Measurements from ENCODE around the gene HTATIP2. TPM values are rescaled to one million over a fixed set of nuclear protein-coding genes. Genes with fewer than 3 reads are reported as not detected.

Gene HTATIP2
- total and polyA plus RNA-seq, 3 experiments from 2014 or later = 49.6 to 52.4 (median 50.7) TPM

DNA sequence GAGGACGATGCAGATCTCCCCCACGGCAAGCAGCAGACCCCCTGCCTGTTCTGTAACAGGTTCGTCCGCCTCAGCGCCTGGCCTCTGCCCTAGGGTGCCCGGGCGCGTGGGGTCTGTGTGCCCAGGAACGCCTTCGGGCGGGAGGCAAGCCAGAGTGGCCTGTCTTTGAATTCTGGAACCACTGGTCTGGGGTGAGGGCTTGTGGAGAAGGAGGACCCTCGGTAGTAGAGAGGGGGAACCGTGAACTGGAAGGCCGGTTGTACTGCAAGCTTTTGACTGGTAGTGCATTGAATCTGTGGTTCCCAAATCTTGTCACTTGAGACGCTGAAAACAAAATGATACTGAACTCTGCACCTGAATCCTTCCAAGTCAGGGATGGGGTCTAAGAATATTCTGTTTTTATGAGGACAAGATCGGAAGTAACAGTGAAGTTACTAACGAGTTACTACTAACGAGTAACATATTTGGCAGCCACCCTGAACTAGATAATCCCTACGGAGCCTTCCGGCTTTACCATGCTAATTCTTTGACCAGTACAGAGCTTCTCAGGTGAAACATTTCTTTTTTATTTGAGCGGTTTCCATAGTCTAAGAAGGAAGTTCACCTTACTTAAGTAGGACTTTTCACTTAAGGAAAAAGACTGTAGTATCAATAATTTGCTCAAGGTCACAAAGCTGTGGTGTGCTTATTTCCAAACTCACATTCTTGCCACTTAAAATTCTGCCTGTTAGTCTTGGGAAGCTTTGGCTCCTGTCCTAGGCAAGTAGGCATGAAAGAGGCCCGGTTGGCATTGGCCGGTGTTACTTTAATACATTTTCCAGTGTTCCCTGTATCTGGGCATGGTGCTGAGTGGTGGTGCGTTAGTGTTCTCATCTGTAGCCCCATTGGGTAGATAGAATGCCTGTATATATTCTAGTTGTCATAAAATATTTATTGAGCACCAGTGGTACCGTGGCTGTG, 24.9 kb downstream of the HTATIP2 start:
- peak overlapping the region; percentile 84 to 100 (median 98) for H3K27ac Mint-ChIP-seq
- POLR2A ChIA-PET = no interaction called here
- H3K27me3 Mint-ChIP-seq = peaks cover 0 to 3% of the 10 kb centered on the region in 2 donors
- DNase-seq = no peak
- H3K27me3 ChIP-seq (ENCODE audit: insufficient read depth, low read length, poor library complexity, severe bottlenecking) = no peaks in the 10 kb centered on the region
- peak overlapping the region; percentile 79 for H3K4me3 ChIP-seq (ENCODE audit: low read length)
- H3K9me3 ChIP-seq (ENCODE audit: low read length) = no peaks in the 10 kb centered on the region
- peaks cover 21% of the 10 kb centered on the region for H3K4me1 ChIP-seq (ENCODE audit: insufficient read depth, low read length)
- CTCF ChIA-PET = interaction anchor here (0.8 to 1.0 kb wide), 2 partner anchors 9 to 12 kb away, joined by 3 to 4 read pairs; no protein-coding TSS in a partner anchor
- H3K36me3 Mint-ChIP-seq = peaks cover 0 to 38% (median 7%) of the 10 kb centered on the region in 3 donors
- peaks cover 5% of the 10 kb centered on the region for H3K36me3 ChIP-seq (ENCODE audit: insufficient read depth, low read length)
- peak overlapping the region; percentile 95 to 99 (median 98) for H3K4me3 Mint-ChIP-seq
- no peaks in the 10 kb centered on the region for H3K9me3 Mint-ChIP-seq
- H3K4me1 Mint-ChIP-seq = peaks cover 23 to 41% (median 37%) of the 10 kb centered on the region in 3 donors
- peak overlapping the region; percentile 95 for H3K27ac ChIP-seq (ENCODE audit: low read depth, low read length)

DNA sequence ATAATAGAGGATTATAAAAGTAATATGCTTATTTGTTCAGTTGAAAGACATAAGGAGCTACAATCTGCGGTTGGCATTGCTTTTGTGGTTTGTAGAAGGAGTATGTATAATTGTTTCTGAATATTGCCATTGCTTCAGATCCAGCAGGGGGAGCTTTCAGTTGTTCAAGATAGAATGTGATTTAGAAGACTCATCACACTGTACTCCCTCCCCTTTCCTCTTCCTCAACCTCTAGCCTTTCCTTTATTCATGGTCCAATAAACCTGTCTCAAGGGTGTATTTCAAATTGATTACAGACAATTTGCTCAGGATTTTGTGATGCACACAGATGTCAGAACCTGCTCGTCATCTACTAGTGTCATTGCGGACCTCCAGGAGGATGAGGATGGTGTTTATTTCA, 33.8 kb downstream of the HTATIP2 start:
- Mint-ChIP-seq H3K36me3 (peaks cover 0 to 69% (median 20%) of the 10 kb centered on the region in 3 donors), H3K27ac (peak overlapping the region in 2 of 8 donors; percentile 3 to 4), H3K27me3 (no peaks in the 10 kb centered on the region), H3K4me1 (peaks cover 8 to 23% (median 17%) of the 10 kb centered on the region in 3 donors), H3K4me3 (no peak overlapping the region), H3K9me3 (no peaks in the 10 kb centered on the region)
- Histone ChIP-seq H3K27me3 (ENCODE audit: insufficient read depth, low read length, poor library complexity, severe bottlenecking) (no peaks in the 10 kb centered on the region), H3K4me3 (ENCODE audit: low read length) (no peak overlapping the region), H3K4me1 (ENCODE audit: insufficient read depth, low read length) (no peaks in the 10 kb centered on the region), H3K36me3 (ENCODE audit: insufficient read depth, low read length) (peaks cover 9% of the 10 kb centered on the region), H3K27ac (ENCODE audit: low read depth, low read length) (no peak overlapping the region), H3K9me3 (ENCODE audit: low read length) (no peaks in the 10 kb centered on the region)
- ChIA-PET POLR2A (no interaction called here), CTCF (interaction anchor here (0.7 to 1.9 kb wide), 7 partner anchors 8 to 32 kb away, joined by 3 to 5 read pairs (median 3); no protein-coding TSS in a partner anchor)
- peak in 3 of 5 donors; percentile 15 to 49 (median 23) for DNase-seq

DNA sequence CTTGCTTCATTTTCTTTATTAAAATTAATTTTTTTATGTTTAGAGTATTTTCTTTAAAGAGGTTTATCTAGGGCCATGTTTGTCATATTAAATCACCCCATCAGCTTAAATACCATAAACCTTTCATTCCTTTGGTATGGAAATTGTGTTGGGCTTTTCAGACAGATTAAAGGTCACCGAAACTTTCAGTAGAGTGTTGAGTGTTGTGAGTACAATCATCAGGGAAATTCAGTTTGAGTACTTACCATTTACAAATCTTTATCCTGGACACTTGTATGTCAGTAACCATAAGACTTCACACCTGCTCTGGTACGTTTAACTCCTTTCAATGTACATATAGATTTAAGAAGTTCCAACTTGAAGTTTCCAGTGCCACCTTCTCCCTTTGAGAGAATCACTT, 36.0 kb downstream of the HTATIP2 start:
- Mint-ChIP-seq H3K4me3 (no peak overlapping the region), H3K36me3 (peaks cover 3 to 68% (median 22%) of the 10 kb centered on the region in 3 donors), H3K9me3 (no peaks in the 10 kb centered on the region), H3K27ac (no peak overlapping the region), H3K27me3 (no peaks in the 10 kb centered on the region), H3K4me1 (peaks cover 8 to 20% (median 16%) of the 10 kb centered on the region in 3 donors)
- Histone ChIP-seq H3K36me3 (ENCODE audit: insufficient read depth, low read length) (peaks cover 8% of the 10 kb centered on the region), H3K27me3 (ENCODE audit: insufficient read depth, low read length, poor library complexity, severe bottlenecking) (no peaks in the 10 kb centered on the region), H3K9me3 (ENCODE audit: low read length) (no peaks in the 10 kb centered on the region), H3K4me3 (ENCODE audit: low read length) (no peak overlapping the region), H3K4me1 (ENCODE audit: insufficient read depth, low read length) (no peaks in the 10 kb centered on the region), H3K27ac (ENCODE audit: low read depth, low read length) (no peak overlapping the region)
- no peak for DNase-seq
- POLR2A ChIA-PET = no interaction called here
- CTCF ChIA-PET = interaction anchor here (1.0 kb wide), 2 partner anchors 9 to 11 kb away, joined by 3 to 4 read pairs; no protein-coding TSS in a partner anchor

DNA sequence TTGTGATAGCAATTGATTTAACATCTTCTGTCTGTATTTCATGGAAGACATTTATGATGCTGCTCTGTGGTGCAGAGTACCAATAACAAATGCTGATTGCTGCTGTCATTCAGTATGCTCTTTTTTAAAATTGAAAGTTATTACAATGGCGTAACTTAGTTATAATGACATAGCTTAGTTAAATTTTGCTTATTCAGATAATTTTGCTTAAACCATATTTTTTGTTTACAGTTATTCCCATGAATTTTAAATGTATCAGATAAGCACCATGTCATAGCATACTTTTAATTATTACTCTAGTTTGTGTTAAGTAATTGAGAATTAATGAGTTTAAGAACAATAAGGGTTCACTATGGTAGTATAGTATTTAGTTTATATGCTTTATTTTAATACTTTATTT, 39.5 kb downstream of the HTATIP2 start:
- Mint-ChIP-seq H3K9me3 (no peaks in the 10 kb centered on the region), H3K27me3 (no peaks in the 10 kb centered on the region), H3K36me3 (peaks cover 3 to 71% (median 20%) of the 10 kb centered on the region in 3 donors), H3K4me3 (no peak overlapping the region), H3K27ac (no peak overlapping the region), H3K4me1 (peaks cover 0 to 7% (median 6%) of the 10 kb centered on the region in 3 donors)
- no peaks in the 10 kb centered on the region for H3K9me3 ChIP-seq (ENCODE audit: low read length)
- no peak for DNase-seq
- ChIA-PET CTCF (no interaction called here), POLR2A (no interaction called here)
- no peaks in the 10 kb centered on the region for H3K27me3 ChIP-seq (ENCODE audit: insufficient read depth, low read length, poor library complexity, severe bottlenecking)
- no peaks in the 10 kb centered on the region for H3K4me1 ChIP-seq (ENCODE audit: insufficient read depth, low read length)
- H3K27ac ChIP-seq (ENCODE audit: low read depth, low read length) = no peak overlapping the region
- H3K4me3 ChIP-seq (ENCODE audit: low read length) = no peak overlapping the region
- H3K36me3 ChIP-seq (ENCODE audit: insufficient read depth, low read length) = peaks cover 4% of the 10 kb centered on the region

DNA sequence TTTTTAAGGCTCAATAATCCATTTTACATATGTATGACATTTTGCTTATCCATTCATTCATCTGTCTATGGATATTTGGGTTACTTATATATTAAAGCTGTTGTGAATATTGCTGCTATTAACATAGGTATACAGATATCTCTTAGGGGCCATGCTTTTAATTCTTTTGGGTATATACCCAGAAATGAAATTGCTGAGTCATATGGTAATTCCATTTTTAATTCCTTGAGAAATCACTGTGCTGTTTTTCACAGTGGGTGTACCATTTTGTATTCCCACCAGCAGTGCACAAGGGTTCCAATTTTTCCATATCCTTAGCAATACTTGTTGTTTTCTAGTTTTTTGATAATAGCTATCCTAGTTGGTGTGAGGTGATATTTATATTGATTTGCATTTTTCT, 43.0 kb downstream of the HTATIP2 start:
- H3K36me3 Mint-ChIP-seq = peaks cover 6 to 68% (median 20%) of the 10 kb centered on the region in 3 donors
- CTCF ChIA-PET = no interaction called here
- H3K9me3 ChIP-seq (ENCODE audit: low read length) = no peaks in the 10 kb centered on the region
- H3K4me1 Mint-ChIP-seq = peaks cover 0 to 6% (median 1%) of the 10 kb centered on the region in 3 donors
- H3K36me3 ChIP-seq (ENCODE audit: insufficient read depth, low read length) = peaks cover 13% of the 10 kb centered on the region
- no peak overlapping the region for H3K4me3 ChIP-seq (ENCODE audit: low read length)
- no peak overlapping the region for H3K27ac Mint-ChIP-seq
- DNase-seq = no peak
- no peaks in the 10 kb centered on the region for H3K27me3 Mint-ChIP-seq
- H3K9me3 Mint-ChIP-seq = no peaks in the 10 kb centered on the region
- no peaks in the 10 kb centered on the region for H3K27me3 ChIP-seq (ENCODE audit: insufficient read depth, low read length, poor library complexity, severe bottlenecking)
- no peak overlapping the region for H3K27ac ChIP-seq (ENCODE audit: low read depth, low read length)
- no peak overlapping the region for H3K4me3 Mint-ChIP-seq
- H3K4me1 ChIP-seq (ENCODE audit: insufficient read depth, low read length) = no peaks in the 10 kb centered on the region
- POLR2A ChIA-PET = no interaction called here

DNA sequence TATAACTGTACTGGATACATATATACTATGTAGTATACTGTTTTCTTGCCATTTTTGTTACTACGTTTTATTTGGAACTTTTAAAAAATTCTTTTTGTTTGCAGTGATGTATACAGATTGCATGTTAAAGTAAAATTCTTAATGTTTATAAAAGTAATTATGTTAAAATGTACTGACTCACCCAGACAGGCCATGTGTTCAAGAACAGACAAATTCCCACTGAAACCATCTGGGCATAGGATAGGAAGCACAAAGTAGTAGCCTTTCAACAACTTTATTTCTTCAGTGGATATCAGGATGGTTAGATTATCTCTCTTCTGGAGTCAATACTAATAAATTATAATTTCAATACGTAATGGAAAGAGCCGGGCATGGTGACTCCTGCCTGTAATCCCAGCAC, 43.8 kb downstream of the HTATIP2 start:
- Mint-ChIP-seq H3K36me3 (peaks cover 6 to 68% (median 25%) of the 10 kb centered on the region in 3 donors), H3K27me3 (no peaks in the 10 kb centered on the region), H3K9me3 (no peaks in the 10 kb centered on the region), H3K27ac (peak overlapping the region in 1 of 8 donors; percentile 26), H3K4me1 (peaks cover 0 to 6% (median 1%) of the 10 kb centered on the region in 3 donors), H3K4me3 (no peak overlapping the region)
- DNase-seq = no peak
- H3K9me3 ChIP-seq (ENCODE audit: low read length) = no peaks in the 10 kb centered on the region
- H3K27ac ChIP-seq (ENCODE audit: low read depth, low read length) = no peak overlapping the region
- no peaks in the 10 kb centered on the region for H3K27me3 ChIP-seq (ENCODE audit: insufficient read depth, low read length, poor library complexity, severe bottlenecking)
- no peak overlapping the region for H3K4me3 ChIP-seq (ENCODE audit: low read length)
- peaks cover 13% of the 10 kb centered on the region for H3K36me3 ChIP-seq (ENCODE audit: insufficient read depth, low read length)
- no peaks in the 10 kb centered on the region for H3K4me1 ChIP-seq (ENCODE audit: insufficient read depth, low read length)
- POLR2A ChIA-PET = no interaction called here
- CTCF ChIA-PET = no interaction called here

DNA sequence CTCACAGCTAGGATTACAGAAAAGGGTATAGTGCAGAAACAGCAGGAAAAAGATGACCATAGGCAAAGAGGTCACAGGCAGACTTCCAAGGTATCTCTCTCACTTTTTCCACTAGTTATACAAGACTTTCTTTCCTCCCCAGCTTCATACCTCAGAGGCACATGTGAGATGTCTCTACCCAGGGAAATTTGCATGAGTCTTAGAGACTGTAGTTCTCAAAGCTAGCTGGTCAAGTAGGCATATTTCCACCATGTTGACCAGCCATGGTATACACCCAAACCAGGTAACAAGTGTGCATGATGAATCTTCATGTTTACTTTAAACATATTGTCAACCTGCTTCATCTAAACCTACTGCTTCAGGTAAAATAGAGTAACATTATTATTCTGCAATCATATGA, 51.9 kb downstream of the HTATIP2 start:
- DNase-seq = no peak
- peaks cover 0 to 2% of the 10 kb centered on the region in 2 donors for H3K27me3 Mint-ChIP-seq
- H3K4me1 Mint-ChIP-seq = peaks cover 1 to 13% (median 3%) of the 10 kb centered on the region in 3 donors
- H3K4me3 Mint-ChIP-seq = no peak overlapping the region
- no peaks in the 10 kb centered on the region for H3K27me3 ChIP-seq (ENCODE audit: insufficient read depth, low read length, poor library complexity, severe bottlenecking)
- no peaks in the 10 kb centered on the region for H3K9me3 Mint-ChIP-seq
- H3K36me3 Mint-ChIP-seq = peaks cover 12 to 75% (median 31%) of the 10 kb centered on the region in 3 donors
- no peaks in the 10 kb centered on the region for H3K36me3 ChIP-seq (ENCODE audit: insufficient read depth, low read length)
- ChIA-PET POLR2A (no interaction called here), CTCF (no interaction called here)
- no peak overlapping the region for H3K4me3 ChIP-seq (ENCODE audit: low read length)
- H3K9me3 ChIP-seq (ENCODE audit: low read length) = no peaks in the 10 kb centered on the region
- no peak overlapping the region for H3K27ac Mint-ChIP-seq
- no peaks in the 10 kb centered on the region for H3K4me1 ChIP-seq (ENCODE audit: insufficient read depth, low read length)
- no peak overlapping the region for H3K27ac ChIP-seq (ENCODE audit: low read depth, low read length)

DNA sequence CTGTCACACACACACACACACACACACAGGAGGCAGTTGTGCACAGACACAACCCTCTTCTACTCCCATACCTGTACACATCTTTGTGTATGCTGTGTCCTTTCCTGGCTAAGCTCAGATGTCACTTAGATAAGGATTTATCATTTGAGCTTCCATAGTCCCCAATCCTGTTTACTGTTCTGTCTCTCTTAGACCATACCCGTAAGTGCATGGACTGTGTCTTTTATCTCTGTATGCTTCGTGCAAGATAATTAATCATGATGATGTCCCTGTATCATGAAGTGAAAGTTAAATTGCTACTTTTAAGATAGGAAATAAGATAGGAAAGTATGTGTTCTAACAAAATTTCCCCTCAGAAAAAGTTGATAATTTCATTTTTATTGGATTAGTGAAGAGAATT, 54.3 kb downstream of the HTATIP2 start:
- peaks cover 2 to 6% (median 3%) of the 10 kb centered on the region in 3 donors for H3K4me1 Mint-ChIP-seq
- no peak overlapping the region for H3K4me3 Mint-ChIP-seq
- peaks cover 0 to 2% of the 10 kb centered on the region in 2 donors for H3K27me3 Mint-ChIP-seq
- peaks cover 9 to 77% (median 33%) of the 10 kb centered on the region in 3 donors for H3K36me3 Mint-ChIP-seq
- ChIA-PET CTCF (no interaction called here), POLR2A (no interaction called here)
- Histone ChIP-seq H3K4me3 (ENCODE audit: low read length) (no peak overlapping the region), H3K27me3 (ENCODE audit: insufficient read depth, low read length, poor library complexity, severe bottlenecking) (no peaks in the 10 kb centered on the region), H3K9me3 (ENCODE audit: low read length) (no peaks in the 10 kb centered on the region), H3K36me3 (ENCODE audit: insufficient read depth, low read length) (no peaks in the 10 kb centered on the region), H3K27ac (ENCODE audit: low read depth, low read length) (no peak overlapping the region), H3K4me1 (ENCODE audit: insufficient read depth, low read length) (no peaks in the 10 kb centered on the region)
- DNase-seq = no peak
- peak overlapping the region in 3 of 8 donors; percentile 2 to 70 (median 12) for H3K27ac Mint-ChIP-seq
- H3K9me3 Mint-ChIP-seq = no peaks in the 10 kb centered on the region
